GM23338 (cell line): ENCODE measurements around the gene MTHFSD.

Source experiments
- CTCF ChIP-seq, 2 experiments: fragments of 200-600 bp in 1 of 2; sonication (generic) in 1 of 2; conservative IDR thresholded peaks; 2 replicates each; pipeline versions ENCODE4 v1.5.1 to v1.6.1; 2016 to 2017; ENCODE audit warnings: antibody characterized with exemption in 2 of 2, low read depth in 2 of 2, mild to moderate bottlenecking in 2 of 2, moderate library complexity in 1 of 2
- EZH2 ChIP-seq: fragments of 200-600 bp; sonication (generic); IDR thresholded peaks from one replicate; pipeline ENCODE4 v1.8.0; 2017; ENCODE audit warnings: antibody characterized with exemption, mild to moderate bottlenecking, low read depth; ENCODE audit not compliant: unreplicated experiment
- POLR2AphosphoS5 ChIP-seq: IDR thresholded peaks from 2 replicates; pipeline ENCODE4 v1.6.1; 2016; ENCODE audit warnings: antibody characterized with exemption, low read depth

GRCh38 chr16:86584071-86584685, 29.1 kb upstream of the MTHFSD start:
- no peak for TF ChIP-seq CTCF (conservative IDR thresholded peaks at IDR 0.05; ENCODE audit: low read depth in 2 of 2)
- no peak for TF ChIP-seq EZH2
- no peak for TF ChIP-seq POLR2AphosphoS5
